Skeletal muscle cell (primary cell): ENCODE measurements around the gene NELL2.
"Not testable (repeated sequence)": the region's sequence is repeated elsewhere in the genome, so short reads cannot be mapped to it uniquely, and the experiment has no call there.

Experiments
- DNase-seq: peaks from one replicate; pipeline ENCODE4 v3.0.0-alpha.2; 2010; ENCODE audit warnings: low read depth
- H3K4me3 ChIP-seq: 2 replicates; pipeline ENCODE4 v1.5.1; 2011; ENCODE audit warnings: low read depth, mild to moderate bottlenecking, control low read depth, low read length, moderate library complexity

The NELL2 gene

DNA sequence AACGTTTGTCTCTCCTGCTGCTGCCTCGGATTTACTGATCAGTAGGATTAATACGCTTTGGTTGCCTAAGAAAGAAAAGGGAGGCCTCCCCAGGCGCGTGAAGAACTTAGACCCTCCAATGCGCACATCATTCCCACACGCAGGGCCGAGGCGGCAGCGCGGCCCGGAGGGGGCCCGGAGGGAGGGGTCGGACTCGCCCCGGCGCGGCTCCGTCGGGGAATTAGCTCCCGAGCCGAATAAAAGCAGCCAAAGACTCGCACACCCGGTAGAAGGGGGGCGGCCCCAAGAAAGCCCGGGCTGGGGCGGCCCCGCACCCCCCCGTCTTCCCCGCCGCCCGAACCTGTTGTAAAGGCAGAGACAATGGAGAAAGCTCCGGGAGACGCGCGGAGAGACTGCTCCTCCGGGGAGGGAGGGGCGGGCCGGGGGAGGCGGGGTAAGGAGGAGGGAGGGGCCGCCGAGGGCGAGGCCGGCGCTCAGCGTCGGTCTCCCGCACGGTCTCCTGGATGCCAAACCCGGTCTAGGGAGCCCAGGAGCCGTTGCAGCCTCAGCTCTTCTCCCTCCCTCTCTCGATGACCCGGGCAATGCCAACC lies at the start of gene NELL2:
TSS of gene NELL2 (minus strand) at position 362 of the 590 bp plus-strand sequence. CDS start 446 bp downstream, outside the sequence.
- peak within 1 kb of the TSS; percentile 49 for H3K4me3 ChIP-seq
- DNase-seq, result no peak

DNA sequence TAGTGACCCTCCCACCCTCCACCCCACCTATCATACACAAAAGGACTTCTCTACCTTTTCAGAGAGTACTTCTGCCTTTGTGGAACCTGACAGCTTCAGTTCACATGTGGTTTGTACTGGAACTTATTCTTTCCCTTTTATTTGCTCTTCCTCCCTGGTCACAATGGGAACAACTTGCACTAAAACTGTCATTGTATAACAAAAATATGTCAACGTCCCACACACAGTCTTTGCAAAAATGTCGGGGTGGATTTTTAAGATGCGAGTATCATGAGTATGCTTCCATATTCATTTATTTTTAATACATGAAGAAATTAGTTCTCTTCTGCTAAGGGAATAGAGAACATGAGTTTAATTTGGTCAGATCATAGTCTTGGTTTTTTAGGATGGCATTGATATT lies 45.6 kb upstream of the NELL2 start:
- no peak for DNase-seq
- H3K4me3 ChIP-seq, result no peak overlapping the region

DNA sequence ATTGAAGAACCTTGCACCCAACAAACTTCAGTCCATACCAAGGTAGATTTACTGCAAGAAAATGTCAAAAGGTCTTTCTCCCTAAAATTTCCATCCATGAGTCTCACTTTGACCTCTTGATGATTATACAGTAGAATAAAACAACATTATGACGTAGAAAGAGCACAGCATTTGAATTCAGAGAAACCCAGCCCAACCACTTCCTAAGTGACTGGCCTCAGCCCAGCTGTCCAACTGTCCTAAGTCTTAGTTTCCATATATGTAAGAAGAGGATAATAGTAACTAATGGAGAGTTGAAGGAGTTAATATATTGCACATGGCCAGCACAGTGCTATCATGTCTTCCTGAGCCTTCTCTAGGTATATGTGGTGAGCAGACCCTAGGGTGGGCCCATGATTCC lies 41.0 kb upstream of the NELL2 start:
- no peak for DNase-seq
- H3K4me3 ChIP-seq, result no peak overlapping the region

DNA sequence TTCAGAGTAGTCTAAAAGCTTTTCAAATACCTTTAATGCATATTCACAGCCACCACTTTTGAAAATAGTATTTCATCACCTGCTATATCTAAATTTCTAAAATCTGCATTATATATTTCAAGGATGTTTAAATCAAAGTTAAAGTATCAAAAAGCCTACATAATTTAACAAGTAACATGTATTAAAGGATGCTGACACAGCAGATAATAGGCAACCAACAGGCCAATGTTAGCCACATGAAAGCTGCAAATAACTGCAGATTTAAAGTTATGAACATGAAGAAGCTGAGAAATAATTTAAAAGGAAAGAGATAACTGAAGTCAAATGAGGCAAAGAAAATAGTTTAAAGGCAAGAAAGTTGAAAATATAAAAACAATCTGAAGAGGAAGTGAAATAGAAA lies 39.8 kb upstream of the NELL2 start:
- no peak for DNase-seq
- no peak overlapping the region for H3K4me3 ChIP-seq

DNA sequence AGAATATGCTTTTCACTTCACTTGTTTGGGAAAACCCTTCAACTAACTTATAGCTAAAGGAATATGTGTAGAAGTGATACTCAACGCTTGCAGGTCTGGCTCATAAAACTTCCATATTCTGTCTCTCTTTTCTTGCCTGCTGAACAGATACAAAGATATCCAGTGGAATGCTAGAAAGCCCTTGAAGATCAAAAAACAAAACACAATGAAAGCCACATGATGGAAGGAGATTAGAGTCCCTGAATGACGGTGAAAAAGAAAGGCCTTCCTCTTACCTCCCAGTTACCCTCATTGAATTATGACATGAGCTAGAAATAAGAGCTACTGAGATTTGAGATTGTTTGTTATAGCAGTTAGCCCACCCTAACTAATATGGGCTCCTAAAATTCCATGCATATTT lies 28.2 kb upstream of the NELL2 start:
- no peak overlapping the region for H3K4me3 ChIP-seq
- DNase-seq, result no peak

DNA sequence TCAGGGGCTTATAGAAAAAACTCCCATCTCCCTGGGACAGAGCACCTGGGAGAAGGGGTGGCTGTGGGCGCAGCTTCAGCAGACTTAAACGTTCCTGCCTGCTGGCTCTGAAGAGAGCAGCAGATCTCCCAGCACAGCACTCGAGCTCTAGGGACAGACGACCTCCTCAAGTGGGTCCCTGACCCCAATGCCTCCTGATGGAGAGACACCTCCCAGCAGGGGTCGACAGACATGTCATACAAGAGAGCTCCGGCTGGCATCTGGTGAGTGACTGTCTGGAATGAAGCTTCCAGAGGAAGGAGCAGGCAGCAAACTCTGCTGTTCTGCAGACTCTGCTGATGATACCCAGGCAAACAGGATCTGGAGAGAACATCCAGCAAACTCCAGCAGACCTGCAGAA lies 22.0 kb upstream of the NELL2 start:
- H3K4me3 ChIP-seq, DNase-seq: not testable (repeated sequence)

DNA sequence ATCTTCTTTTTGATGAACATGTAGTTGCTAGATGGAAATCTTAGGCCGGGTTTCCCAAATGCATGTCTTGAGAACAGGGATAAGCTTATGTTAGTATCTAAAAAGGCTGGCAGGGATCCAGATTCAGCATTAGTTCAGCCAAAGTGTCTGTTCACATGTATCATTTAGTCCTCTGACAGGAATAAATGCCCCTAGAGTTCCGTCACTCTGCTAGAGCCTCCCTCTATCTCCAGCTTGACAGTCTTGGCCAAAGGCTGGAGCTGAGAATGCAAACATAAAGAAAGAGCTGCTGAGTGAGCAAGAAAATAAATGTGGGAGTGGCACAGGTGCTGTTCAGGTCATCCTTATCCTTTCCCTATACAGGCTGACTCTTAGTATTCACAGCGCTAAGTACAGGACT lies 13.8 kb upstream of the NELL2 start:
- H3K4me3 ChIP-seq, result no peak overlapping the region
- no peak for DNase-seq

DNA sequence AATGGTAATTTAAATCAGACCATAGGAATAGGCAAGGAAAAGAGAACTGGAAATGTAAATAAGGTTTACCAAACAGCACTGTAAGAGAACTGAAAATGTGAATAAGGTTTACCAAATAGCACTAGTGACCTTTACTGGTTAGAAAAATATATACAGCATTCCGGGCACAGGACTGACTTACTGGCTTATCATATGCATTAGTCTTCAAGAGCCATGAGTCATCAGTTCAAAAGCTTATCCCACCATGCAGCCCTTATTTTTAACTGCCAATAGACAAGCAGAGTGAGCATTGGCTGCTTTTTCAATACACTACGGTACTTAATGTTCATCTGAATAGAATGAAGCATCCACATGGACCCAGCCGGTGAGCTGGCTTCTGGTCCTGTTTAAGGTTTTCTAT lies 13.0 kb upstream of the NELL2 start:
- no peak overlapping the region for H3K4me3 ChIP-seq
- no peak for DNase-seq

DNA sequence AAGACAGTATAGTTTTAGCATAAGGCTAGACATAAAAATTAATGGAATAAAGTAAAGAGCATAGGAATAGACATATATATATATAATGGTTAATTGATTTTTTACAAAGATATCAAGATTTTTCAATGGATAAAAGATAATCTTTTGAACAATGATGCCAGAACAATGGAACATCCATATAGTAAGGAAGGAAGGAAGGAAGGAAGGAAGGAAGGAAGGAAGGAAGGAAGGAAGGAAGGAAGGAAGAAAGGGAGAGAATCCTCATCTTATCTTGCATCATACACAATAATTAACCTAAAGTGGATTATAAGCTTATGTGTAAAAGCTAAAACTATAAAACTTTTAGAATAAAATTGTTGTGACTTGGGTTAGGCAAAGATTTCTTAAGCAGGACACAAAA lies 9.8 kb upstream of the NELL2 start:
- no peak overlapping the region for H3K4me3 ChIP-seq
- no peak for DNase-seq

DNA sequence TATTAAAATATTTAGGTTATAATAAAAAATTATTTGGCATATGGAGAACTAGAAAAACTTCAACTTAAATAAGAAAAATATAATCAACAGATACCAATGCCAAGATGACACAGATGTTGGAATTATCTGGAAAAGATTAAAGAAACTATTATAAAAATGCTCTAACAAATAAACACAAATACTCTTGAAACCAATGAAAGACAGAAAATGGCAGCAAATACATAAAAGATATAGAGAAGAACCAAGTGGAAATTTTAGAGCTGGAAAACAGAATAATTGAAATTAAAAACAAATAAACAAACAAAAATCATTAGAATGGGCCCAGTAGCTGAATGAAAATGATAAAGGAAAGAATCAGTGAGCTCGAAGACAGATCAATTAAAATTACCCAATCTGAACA lies 5.1 kb upstream of the NELL2 start:
- DNase-seq, result no peak
- no peak overlapping the region for H3K4me3 ChIP-seq

DNA sequence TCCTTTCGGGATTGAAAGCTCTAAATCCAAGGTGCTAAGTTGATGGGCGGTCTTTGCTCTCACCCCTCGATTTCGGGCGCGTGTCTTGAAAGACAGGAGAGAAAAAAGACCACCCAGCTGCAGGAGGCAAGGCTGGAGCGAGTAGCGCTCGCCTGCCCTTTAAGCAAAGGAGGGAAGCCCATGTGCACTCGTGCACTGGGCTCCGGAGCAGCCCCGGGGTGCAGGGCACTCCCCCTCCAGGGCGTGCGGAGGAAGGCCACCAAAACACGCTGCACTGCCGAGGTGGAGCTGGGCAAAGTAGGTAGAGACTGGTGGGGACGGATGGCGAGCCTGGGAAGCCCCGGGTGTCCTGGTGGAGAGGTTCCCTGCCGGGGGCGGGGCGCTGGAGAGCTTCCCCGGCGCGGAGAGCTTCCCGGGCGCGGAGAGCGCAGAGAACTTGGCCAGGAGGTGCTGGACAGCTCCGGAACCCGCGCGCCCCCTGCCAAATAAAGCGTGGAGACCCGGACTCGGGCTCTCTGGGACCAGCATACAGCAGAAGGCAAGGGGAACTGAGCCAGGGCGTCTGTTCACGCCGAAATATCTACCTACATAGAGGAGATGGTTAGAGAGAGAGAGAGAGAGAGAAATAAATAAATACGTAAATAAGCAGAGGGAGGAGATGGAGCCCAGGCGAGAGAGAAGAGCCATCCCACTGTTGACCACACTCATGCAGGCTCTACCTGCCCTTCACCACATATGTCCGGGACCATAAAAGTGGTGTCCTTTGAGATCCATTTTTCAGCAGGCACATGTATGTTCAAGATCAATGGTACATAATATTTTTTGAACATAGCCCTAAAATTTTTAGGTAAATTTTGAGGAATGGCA lies 662 bp upstream of the NELL2 start:
- H3K4me3 ChIP-seq, result peak overlapping the region; percentile 49
- no peak for DNase-seq

DNA sequence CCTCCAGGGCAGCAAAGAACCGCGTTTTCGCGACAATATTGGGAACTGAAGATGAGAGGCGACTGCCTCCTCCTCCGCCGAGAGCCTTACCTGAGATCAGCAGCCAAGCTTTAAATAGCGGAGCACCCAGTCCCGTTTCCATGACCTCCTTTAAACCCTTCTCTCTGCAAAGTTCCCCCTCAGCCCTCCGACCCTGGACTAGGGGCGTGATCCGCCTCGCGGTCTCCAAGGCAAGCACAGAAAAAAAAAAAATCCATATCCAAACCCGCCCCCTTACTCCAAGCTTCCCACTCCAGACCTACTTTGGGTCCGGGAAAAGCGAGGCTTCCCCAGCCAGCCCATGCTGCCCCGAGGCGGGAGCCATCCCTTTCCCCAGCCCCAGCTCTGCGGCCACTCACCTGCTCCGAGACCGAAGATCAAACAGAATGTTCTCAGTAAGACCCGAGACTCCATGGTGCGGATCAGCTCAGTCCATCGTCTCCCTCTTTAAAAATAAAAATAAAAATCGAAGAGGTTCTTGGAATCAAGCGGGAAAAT lies 630 bp downstream of the NELL2 start:
- no peak for DNase-seq
- peak overlapping the region; percentile 49 for H3K4me3 ChIP-seq

DNA sequence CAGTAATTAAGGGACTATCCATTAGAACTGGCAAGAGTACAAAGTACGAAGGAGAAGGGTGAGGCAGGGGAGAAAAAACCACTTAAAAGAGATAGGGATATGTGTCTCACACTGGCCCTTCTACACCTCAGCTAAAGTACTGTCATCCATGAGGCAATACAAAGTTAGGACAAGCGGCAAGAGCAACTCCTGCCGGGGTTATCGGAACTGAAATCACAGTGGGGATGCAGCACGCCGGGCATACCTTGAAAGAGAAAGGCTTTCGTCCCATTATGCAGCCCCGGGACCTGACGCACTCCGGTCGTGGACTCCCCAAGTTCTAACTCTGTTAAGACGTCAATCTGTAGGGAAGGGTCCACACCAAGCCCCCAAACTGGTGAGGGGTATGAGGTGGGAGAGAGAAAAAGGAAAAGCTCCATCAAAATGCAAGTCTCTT lies 1.1 kb downstream of the NELL2 start:
- no peak for DNase-seq
- H3K4me3 ChIP-seq, result peak overlapping the region; percentile 49

DNA sequence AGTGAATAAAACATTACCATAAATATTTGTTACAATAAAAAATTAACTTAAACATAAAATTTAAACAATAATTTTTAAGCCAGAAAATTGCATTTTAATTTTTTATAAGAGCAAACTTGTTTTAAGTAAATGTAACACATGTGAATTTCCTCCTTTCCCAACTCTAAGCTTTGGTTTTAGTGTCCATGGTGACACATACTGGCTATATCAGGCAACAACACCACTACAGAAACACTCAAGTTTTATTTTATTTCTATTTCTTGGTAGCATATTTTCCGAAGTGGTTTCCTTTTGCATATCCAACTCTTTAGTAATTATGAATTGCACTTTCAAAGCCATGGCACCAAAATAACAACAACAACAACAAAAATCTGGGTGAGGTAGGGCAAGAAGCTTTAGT lies 2.2 kb downstream of the NELL2 start:
- no peak overlapping the region for H3K4me3 ChIP-seq
- DNase-seq, result no peak

DNA sequence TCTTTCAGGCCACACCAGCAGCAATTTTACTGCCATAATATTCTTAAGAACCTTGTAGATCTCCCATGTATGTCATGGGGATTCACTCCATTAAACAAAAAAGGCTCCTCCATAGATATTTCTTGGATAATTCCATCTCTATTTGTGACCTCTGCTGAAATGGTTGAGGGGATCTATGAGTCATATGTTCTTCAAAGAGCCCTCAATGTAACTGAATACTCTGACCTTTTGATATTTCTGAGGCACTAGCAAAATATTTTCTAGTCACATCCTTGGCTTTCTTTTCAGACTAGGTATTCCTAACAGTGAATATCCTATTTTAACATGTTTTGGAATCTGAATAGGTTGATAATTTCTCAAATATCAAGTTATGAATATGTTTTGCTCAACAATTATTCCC lies 6.6 kb downstream of the NELL2 start:
- H3K4me3 ChIP-seq, result no peak overlapping the region
- DNase-seq, result no peak

DNA sequence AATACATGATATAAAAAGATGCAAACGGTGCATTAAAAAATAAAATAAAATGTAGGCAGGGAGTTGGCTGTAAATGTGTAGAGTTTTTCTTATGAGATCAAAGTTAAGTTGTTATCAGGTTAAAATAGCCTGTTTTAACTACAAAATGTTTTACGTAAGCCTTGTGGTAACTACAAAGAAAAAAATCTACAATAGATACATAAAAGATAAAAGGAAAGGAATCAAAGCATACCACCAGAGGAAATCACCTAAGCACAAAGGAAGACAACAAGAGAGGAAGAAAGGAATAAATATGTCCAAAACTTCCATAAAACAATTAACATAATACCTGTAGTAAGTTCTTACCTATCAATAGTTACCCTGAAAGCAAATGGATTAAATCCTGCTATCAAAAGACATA lies 12.2 kb downstream of the NELL2 start:
- no peak overlapping the region for H3K4me3 ChIP-seq
- no peak for DNase-seq

DNA sequence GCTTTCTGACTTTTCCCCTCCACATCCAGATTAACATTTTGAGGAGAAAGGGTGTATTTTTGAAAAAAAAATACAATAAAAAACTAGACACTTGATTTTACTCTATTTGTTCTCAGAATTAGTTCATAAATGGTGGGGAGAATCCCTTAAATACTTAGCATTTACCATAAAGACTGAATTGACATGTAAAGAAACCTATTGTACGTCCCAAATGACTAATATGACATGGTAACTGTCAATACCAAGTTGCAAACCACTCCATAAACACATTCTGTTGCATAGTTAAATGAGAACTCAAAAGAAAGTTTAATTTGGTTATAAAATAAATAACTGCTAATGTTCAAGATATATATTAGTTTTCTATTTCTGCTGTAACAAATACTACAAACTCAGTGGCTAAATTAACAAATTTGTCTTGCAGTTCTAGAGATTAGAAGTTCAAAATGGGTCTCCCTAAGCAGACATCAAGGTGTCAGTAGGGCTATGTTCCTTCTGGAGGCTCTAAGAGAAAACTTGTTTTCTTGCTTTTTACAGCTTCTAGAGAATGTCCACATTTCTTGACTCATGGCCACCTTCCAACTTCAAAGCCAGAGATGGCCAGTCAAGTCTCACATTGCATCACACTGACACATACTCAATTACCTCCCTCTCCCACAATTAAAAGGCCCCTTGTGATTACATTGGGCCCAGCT lies 16.0 kb downstream of the NELL2 start:
- no peak for DNase-seq

DNA sequence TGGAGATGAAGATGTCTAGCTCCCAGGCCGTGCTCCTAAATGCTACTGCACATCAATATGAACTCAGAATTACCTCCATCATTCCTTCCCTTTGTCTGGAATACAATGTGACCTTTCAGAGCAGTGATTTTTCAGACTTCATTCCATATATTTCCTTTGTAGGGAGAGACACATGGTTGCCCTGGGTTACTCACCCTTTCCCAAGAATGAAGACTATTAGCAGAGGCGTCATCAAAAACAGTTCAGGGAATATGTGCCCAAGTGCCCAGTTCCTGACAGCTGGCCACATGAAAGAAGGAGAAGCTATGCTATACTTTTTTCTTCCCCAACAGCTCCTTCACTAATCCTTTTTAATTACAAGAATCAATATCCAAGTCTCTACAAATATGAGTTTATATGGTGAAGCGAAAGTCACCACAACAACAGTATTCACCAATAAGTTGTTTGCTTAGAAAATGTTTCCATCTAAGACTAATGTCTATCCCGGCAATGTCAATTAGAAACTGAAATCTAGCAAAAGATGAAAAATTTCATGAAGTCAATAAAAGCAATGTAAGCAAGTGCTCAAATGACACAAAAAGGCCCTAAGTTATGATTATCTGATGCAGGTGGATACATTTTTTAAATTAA lies 17.8 kb downstream of the NELL2 start:
- H3K4me3 ChIP-seq, result no peak overlapping the region
- no peak for DNase-seq

More for the DNA sequence above, 16.0 kb downstream of the NELL2 start:
- no peak overlapping the region for H3K4me3 ChIP-seq

DNA sequence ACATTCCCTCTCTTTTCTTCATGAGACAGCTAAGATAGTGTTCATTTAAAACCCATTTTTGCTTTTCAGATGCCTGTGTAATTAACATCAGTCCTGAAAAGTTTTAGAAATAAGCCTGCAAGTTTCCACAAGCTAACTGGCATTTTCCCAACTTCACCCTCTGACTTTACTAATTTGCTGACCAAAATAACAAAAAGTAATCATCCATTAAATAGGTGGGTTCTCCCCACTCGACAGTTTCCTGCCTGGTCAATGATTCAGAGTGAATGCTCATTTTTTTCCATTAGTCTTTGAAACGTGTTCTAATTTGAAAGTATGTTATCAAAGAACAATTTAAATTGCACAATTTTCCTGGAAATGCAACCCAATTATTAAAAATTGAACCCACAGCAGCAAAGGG lies 23.6 kb downstream of the NELL2 start:
- no peak overlapping the region for H3K4me3 ChIP-seq
- DNase-seq, result no peak

DNA sequence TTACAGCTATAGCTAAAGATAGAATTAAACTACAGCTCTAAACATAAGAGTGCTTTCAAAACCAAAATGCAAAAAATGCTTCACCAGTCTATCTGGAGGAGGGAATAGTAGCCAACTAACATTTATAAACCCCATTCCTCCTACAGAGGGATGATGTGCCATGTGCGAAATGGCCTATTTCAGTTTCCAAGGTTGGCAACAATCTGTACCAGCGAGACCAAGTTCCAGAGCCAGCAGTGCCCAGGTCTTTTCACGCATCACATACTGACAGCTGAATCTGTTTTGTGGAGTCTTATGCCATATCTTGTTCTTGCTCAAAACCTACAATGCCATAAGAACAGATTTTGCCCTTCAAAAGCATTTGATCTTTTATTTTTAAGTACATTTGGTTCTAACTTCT lies 24.5 kb downstream of the NELL2 start:
- no peak for DNase-seq
- H3K4me3 ChIP-seq, result no peak overlapping the region
